Neural progenitor cell (in vitro differentiated cells): ENCODE results near the gene CACNA2D4. TPM values are rescaled to one million over a fixed set of nuclear protein-coding genes. Genes with fewer than 3 reads are reported as not detected.

Experiments used
- DNase-seq: peaks from one replicate; pipeline ENCODE4 v3.0.0-alpha.2; 2016; ENCODE audit warnings: low spot score
- H2AFZ ChIP-seq: fragments of 200-600 bp; sonication (generic); replicated peaks from 2 replicates; pipeline ENCODE4 v1.6.1; 2016; ENCODE audit warnings: antibody characterized with exemption
- H3F3A ChIP-seq: fragments of 200-600 bp; sonication (generic); 2 replicates; pipeline ENCODE4 v1.6.1; 2016; ENCODE audit warnings: antibody characterized with exemption, low read depth
- H3K27ac ChIP-seq: fragments of 200-600 bp; sonication (generic); 2 replicates; pipeline ENCODE4 v1.5.1; 2016; ENCODE audit warnings: mild to moderate bottlenecking
- H3K27me3 ChIP-seq: fragments of 200-600 bp; sonication (generic); 2 replicates; pipeline ENCODE4 v1.6.1; 2016; ENCODE audit warnings: mild to moderate bottlenecking, moderate library complexity
- H3K36me3 ChIP-seq: fragments of 200-600 bp; sonication (generic); 2 replicates; pipeline ENCODE4 v1.5.1; 2016
- H3K4me1 ChIP-seq: fragments of 200-600 bp; sonication (generic); 2 replicates; pipeline ENCODE4 v1.6.1; 2016; ENCODE audit warnings: mixed run types
- H3K4me2 ChIP-seq: fragments of 200-600 bp; sonication (generic); 2 replicates; pipeline ENCODE4 v1.6.1; 2016
- H3K4me3 ChIP-seq: fragments of 200-600 bp; sonication (generic); 2 replicates; pipeline ENCODE4 v1.5.1; 2016
- H3K79me2 ChIP-seq: fragments of 200-600 bp; sonication (generic); 2 replicates; pipeline ENCODE4 v1.6.1; 2016; ENCODE audit warnings: low read depth
- H3K9ac ChIP-seq: fragments of 200-600 bp; sonication (generic); 2 replicates; pipeline ENCODE4 v1.6.1; 2016
- H3K9me3 ChIP-seq: fragments of 200-600 bp; sonication (generic); 2 replicates; pipeline ENCODE4 v1.5.1; 2016; ENCODE audit warnings: low read depth
- H4K20me1 ChIP-seq: fragments of 200-600 bp; sonication (generic); 2 replicates; pipeline ENCODE4 v1.6.1; 2016; ENCODE audit warnings: low read depth
- H3K27ac Mint-ChIP-seq: 3 replicates; pipeline ENCODE4 v1.8.0; 2021; ENCODE audit warnings: mixed read lengths
- H3K27me3 Mint-ChIP-seq: 2 replicates; pipeline ENCODE4 v1.8.0; 2022; ENCODE audit warnings: low read depth, mild to moderate bottlenecking, inconsistent platforms, moderate library complexity, mixed read lengths; ENCODE audit not compliant: insufficient read depth
- H3K36me3 Mint-ChIP-seq: 3 replicates; pipeline ENCODE4 v1.8.0; 2021; ENCODE audit warnings: mixed read lengths
- H3K4me1 Mint-ChIP-seq: 3 replicates; pipeline ENCODE4 v1.8.0; 2021; ENCODE audit warnings: mixed read lengths
- H3K4me3 Mint-ChIP-seq: 3 replicates; pipeline ENCODE4 v1.8.0; 2021; ENCODE audit warnings: mild to moderate bottlenecking, moderate library complexity, mixed read lengths
- H3K9me3 Mint-ChIP-seq: 3 replicates; pipeline ENCODE4 v1.8.0; 2020; ENCODE audit warnings: mixed read lengths
- CTCF ChIP-seq: fragments of 200-600 bp; sonication (generic); IDR thresholded peaks from 2 replicates; pipeline ENCODE4 v1.5.1; 2017; ENCODE audit warnings: antibody characterized with exemption, mild to moderate bottlenecking
- EZH2 ChIP-seq: fragments of 200-600 bp; sonication (generic); IDR thresholded peaks from 2 replicates; pipeline ENCODE4 v1.6.1; 2017; ENCODE audit warnings: antibody characterized with exemption, mild to moderate bottlenecking, moderate library complexity
- EZH2phosphoT487 ChIP-seq: fragments of 200-600 bp; sonication (generic); IDR thresholded peaks from 2 replicates; pipeline ENCODE4 v1.6.1; 2017; ENCODE audit warnings: antibody characterized with exemption
- total RNA-seq: library from RNA; depleted of rRNA; stranded (reverse); fragments of >200 nt; gene quantifications from 2 replicates; pipeline ENCODE4 v1.2.3, GENCODE V29; 2015; ENCODE audit warnings: low replicate concordance

CACNA2D4 gene
- total RNA-seq, 1 donor from 2014 or later, result 3.0 TPM

- Mint-ChIP-seq H3K4me1 (peaks cover 3% of the 10 kb centered on the region), H3K9me3 (peaks cover 17% of the 10 kb centered on the region), H3K27ac (no peak overlapping the region), H3K36me3 (no peaks in the 10 kb centered on the region), H3K27me3 (peaks cover 3% of the 10 kb centered on the region), H3K4me3 (no peak overlapping the region)
- DNase-seq, result no peak
- Histone ChIP-seq H3F3A (no peaks in the 10 kb centered on the region), H3K79me2 (no peaks in the 10 kb centered on the region), H3K27ac (no peak overlapping the region), H3K27me3 (no peaks in the 10 kb centered on the region), H3K9me3 (no peaks in the 10 kb centered on the region), H3K4me3 (no peak overlapping the region), H4K20me1 (no peaks in the 10 kb centered on the region), H3K36me3 (no peaks in the 10 kb centered on the region), H2AFZ (no peak overlapping the region), H3K4me2 (no peak overlapping the region), H3K9ac (no peak overlapping the region), H3K4me1 (peaks cover 7% of the 10 kb centered on the region)
- no peak for TF ChIP-seq EZH2
- TF ChIP-seq EZH2phosphoT487, result no peak
- TF ChIP-seq CTCF, result no peak
Observed at GRCh38 chr12:1890810-1891209, 27.6 kb downstream of the CACNA2D4 start.

GRCh38 chr12:1890119-1890703 lies 28.2 kb downstream of the CACNA2D4 start:
- Mint-ChIP-seq H3K36me3 (no peaks in the 10 kb centered on the region), H3K27ac (no peak overlapping the region), H3K4me1 (peaks cover 3% of the 10 kb centered on the region), H3K4me3 (no peak overlapping the region), H3K9me3 (peaks cover 17% of the 10 kb centered on the region), H3K27me3 (peaks cover 5% of the 10 kb centered on the region)
- H2AFZ ChIP-seq, result no peak overlapping the region
- H3F3A ChIP-seq, result no peaks in the 10 kb centered on the region
- TF ChIP-seq EZH2 (no peak), CTCF (no peak), EZH2phosphoT487 (no peak)
- H3K4me2 ChIP-seq, result no peak overlapping the region
- no peak overlapping the region for H3K9ac ChIP-seq
- H3K9me3 ChIP-seq, result no peaks in the 10 kb centered on the region
- no peaks in the 10 kb centered on the region for H3K36me3 ChIP-seq
- no peaks in the 10 kb centered on the region for H3K79me2 ChIP-seq
- no peak overlapping the region for H3K27ac ChIP-seq
- peaks cover 7% of the 10 kb centered on the region for H3K4me1 ChIP-seq
- no peaks in the 10 kb centered on the region for H3K27me3 ChIP-seq
- H4K20me1 ChIP-seq, result no peaks in the 10 kb centered on the region
- no peak overlapping the region for H3K4me3 ChIP-seq
- DNase-seq, result no peak

GRCh38 chr12:1888923-1889322 lies 29.5 kb downstream of the CACNA2D4 start:
- Histone ChIP-seq H3F3A (no peaks in the 10 kb centered on the region), H2AFZ (no peak overlapping the region), H4K20me1 (no peaks in the 10 kb centered on the region), H3K79me2 (no peaks in the 10 kb centered on the region), H3K36me3 (no peaks in the 10 kb centered on the region), H3K27me3 (no peaks in the 10 kb centered on the region), H3K4me1 (peaks cover 7% of the 10 kb centered on the region), H3K4me2 (no peak overlapping the region), H3K4me3 (no peak overlapping the region), H3K9me3 (no peaks in the 10 kb centered on the region), H3K27ac (no peak overlapping the region), H3K9ac (no peak overlapping the region)
- DNase-seq, result no peak
- Mint-ChIP-seq H3K9me3 (peaks cover 17% of the 10 kb centered on the region), H3K27me3 (peaks cover 5% of the 10 kb centered on the region), H3K4me3 (no peak overlapping the region), H3K27ac (no peak overlapping the region), H3K4me1 (peaks cover 3% of the 10 kb centered on the region), H3K36me3 (no peaks in the 10 kb centered on the region)
- TF ChIP-seq CTCF (no peak), EZH2phosphoT487 (no peak)
